Measurements from ENCODE around the gene POFUT2.

Gene POFUT2

GRCh38 chr21:45220714-45221490 is 66.8 kb downstream of the POFUT2 start:
- DNase-seq: no peak

GRCh38 chr21:45220071-45220481 is 67.6 kb downstream of the POFUT2 start:
- DNase-seq: no peak

GRCh38 chr21:45219517-45219916 is 68.2 kb downstream of the POFUT2 start:
- no peak for DNase-seq

GRCh38 chr21:45217010-45217409 is 70.7 kb downstream of the POFUT2 start:
- no peak for DNase-seq

- DNase-seq: no peak
Observed at GRCh38 chr21:45215213-45215612, 72.5 kb downstream of the POFUT2 start.

Data from left hindlimb (tissue), 1 donor.